Natural killer cell (primary cell): ENCODE data around the gene MAPKAP1. TPM values are rescaled to one million over a fixed set of nuclear protein-coding genes. Genes with fewer than 3 reads are reported as not detected.

Experiments
- ATAC-seq, 3 donors: fragments of 150-1000 bp in 2 of 3; fragments of 200-7000 bp in 1 of 3; cut with Tn5 transposase; 1 replicate in 1 of 3; 2 replicates in 2 of 3; pipeline ENCODE4 v1.10.0; 2021; ENCODE audit warnings: mild to moderate bottlenecking in 2 of 3, moderate library complexity in 2 of 3
- DNase-seq, 2 donors: peaks; one replicate each; pipeline versions ENCODE4 v3.0.0 to v3.0.0-alpha.2; 2013 to 2021; ENCODE audit warnings: mixed read lengths in 1 of 2
- H3K27ac ChIP-seq: one replicate; pipeline ENCODE4 v1.5.1; 2013; ENCODE audit warnings: mild to moderate bottlenecking, low read length
- H3K27me3 ChIP-seq: one replicate; pipeline ENCODE4 v1.6.1; 2013; ENCODE audit warnings: low read length; ENCODE audit not compliant: control insufficient read depth, insufficient read depth
- H3K36me3 ChIP-seq: one replicate; pipeline ENCODE4 v1.6.1; 2013; ENCODE audit warnings: low read length; ENCODE audit not compliant: control insufficient read depth, insufficient read depth
- H3K4me1 ChIP-seq: one replicate; pipeline ENCODE4 v1.6.1; 2013; ENCODE audit warnings: low read length; ENCODE audit not compliant: control insufficient read depth, insufficient read depth
- H3K4me3 ChIP-seq: one replicate; pipeline ENCODE4 v1.5.1; 2013; ENCODE audit warnings: low read length
- H3K9me3 ChIP-seq: one replicate; pipeline ENCODE4 v1.6.1; 2013; ENCODE audit warnings: low read length; ENCODE audit not compliant: control insufficient read depth, insufficient read depth
- H3K27ac Mint-ChIP-seq, 2 donors: one replicate each; pipeline ENCODE4 v1.8.0; 2022; ENCODE audit warnings: mild to moderate bottlenecking in 2 of 2, mixed read lengths in 2 of 2, moderate library complexity in 1 of 2
- H3K27me3 Mint-ChIP-seq, 2 donors: one replicate each; pipeline ENCODE4 v1.8.0; 2022; ENCODE audit warnings: low read depth in 2 of 2, mixed read lengths in 2 of 2
- H3K36me3 Mint-ChIP-seq: one replicate; pipeline ENCODE4 v1.8.0; 2022; ENCODE audit warnings: mixed read lengths
- H3K4me1 Mint-ChIP-seq, 2 donors: one replicate each; pipeline ENCODE4 v1.8.0; 2022; ENCODE audit warnings: mixed read lengths in 2 of 2
- H3K4me3 Mint-ChIP-seq: one replicate; pipeline ENCODE4 v1.8.0; 2022; ENCODE audit warnings: mild to moderate bottlenecking, moderate library complexity, mixed read lengths
- H3K9me3 Mint-ChIP-seq, 2 donors: one replicate each; pipeline ENCODE4 v1.8.0; 2022; ENCODE audit warnings: mixed read lengths in 2 of 2
- WGBS: methylation state at CpG from one replicate; pipeline ENCODE4 v1.1.7; 2013; ENCODE audit warnings: missing lambda C conversion rate; ENCODE audit not compliant: insufficient coverage; 5-methylcytosine and 5-hydroxymethylcytosine counted together
- intact Hi-C: fragments of 100-400 bp; cut with micrococcal nuclease; formaldehyde crosslinking; loops from one replicate; pipeline ENCODE4 v1.14.2; 2022
- total RNA-seq, 4 donors: library from RNA; stranded (reverse); fragments of 120-200 nt in 1 of 4; gene quantifications; one replicate each; pipeline versions ENCODE4 v1.2.3 to v1.2.4, GENCODE V29; 2013 to 2022
- TF ChIP-seq, protein P1 (sequence below): fragments of 200-600 bp; IDR thresholded peaks from one replicate; pipeline ENCODE4 v1.8.0; 2022; ENCODE audit warnings: antibody characterized with exemption

The MAPKAP1 gene
- total RNA-seq, 3 donors from 2014 or later (not counting 1 experiment from before 2014, with no cell fraction given), result 51.1 to 73.0 (median 58.8) TPM

DNA sequence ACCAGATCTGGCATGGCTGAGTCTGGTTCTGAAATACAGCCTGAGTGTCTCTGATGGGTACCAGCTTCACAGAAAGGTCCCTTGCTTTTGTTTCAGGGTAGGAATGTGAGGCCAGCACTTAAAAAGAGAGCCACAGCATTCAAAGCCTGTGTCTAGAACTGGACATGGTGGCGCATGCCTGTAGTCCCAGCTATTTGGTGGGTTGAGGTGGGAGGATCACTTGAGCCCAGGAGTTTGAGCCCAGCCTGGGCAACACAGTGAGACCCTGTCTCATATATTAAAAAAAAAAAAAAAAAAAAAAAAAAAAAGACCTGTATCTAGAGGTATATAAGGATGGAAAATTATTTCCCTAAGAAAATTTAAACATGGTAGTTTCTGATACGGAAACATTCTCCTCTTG lies 243.1 kb downstream of the MAPKAP1 start:
- TF ChIP-seq, protein P1, sequence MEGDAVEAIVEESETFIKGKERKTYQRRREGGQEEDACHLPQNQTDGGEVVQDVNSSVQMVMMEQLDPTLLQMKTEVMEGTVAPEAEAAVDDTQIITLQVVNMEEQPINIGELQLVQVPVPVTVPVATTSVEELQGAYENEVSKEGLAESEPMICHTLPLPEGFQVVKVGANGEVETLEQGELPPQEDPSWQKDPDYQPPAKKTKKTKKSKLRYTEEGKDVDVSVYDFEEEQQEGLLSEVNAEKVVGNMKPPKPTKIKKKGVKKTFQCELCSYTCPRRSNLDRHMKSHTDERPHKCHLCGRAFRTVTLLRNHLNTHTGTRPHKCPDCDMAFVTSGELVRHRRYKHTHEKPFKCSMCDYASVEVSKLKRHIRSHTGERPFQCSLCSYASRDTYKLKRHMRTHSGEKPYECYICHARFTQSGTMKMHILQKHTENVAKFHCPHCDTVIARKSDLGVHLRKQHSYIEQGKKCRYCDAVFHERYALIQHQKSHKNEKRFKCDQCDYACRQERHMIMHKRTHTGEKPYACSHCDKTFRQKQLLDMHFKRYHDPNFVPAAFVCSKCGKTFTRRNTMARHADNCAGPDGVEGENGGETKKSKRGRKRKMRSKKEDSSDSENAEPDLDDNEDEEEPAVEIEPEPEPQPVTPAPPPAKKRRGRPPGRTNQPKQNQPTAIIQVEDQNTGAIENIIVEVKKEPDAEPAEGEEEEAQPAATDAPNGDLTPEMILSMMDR, result no peak
- Histone ChIP-seq H3K27ac (no peak overlapping the region), H3K36me3 (peaks cover 16% of the 10 kb centered on the region), H3K4me1 (no peaks in the 10 kb centered on the region), H3K27me3 (no peaks in the 10 kb centered on the region), H3K4me3 (no peak overlapping the region), H3K9me3 (no peaks in the 10 kb centered on the region)
- H3K36me3 Mint-ChIP-seq, result no peaks in the 10 kb centered on the region
- intact Hi-C loops, result no loop called here
- WGBS, result 100% methylated on average over 1 of the region's 2 CpGs
- no peaks in the 10 kb centered on the region for H3K9me3 Mint-ChIP-seq
- no peaks in the 10 kb centered on the region for H3K27me3 Mint-ChIP-seq
- no peak overlapping the region for H3K27ac Mint-ChIP-seq
- ATAC-seq, result no peak
- no peak overlapping the region for H3K4me3 Mint-ChIP-seq
- DNase-seq, result no peak
- H3K4me1 Mint-ChIP-seq, result no peaks in the 10 kb centered on the region

DNA sequence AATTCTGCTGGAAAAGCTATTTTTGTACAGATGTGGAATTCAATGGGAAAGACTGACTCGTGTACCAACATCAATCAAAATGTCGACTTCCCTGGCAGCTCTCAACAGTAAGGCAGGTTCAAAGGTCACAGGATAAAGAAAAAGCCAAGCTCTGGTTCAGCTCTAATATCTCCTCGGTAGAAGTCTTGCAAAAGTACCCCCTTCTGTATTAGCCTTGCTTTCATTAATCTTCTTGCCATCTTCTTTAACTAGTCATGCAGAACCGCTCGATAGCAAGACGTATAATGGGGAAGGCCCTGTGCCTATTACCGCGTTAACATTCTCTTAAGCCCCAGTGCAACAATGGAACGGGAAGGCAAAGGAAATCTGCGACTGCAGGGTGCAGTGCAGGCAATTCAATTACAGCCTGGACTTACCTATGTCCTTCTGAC lies 244.1 kb downstream of the MAPKAP1 start:
- peaks cover 16% of the 10 kb centered on the region for H3K36me3 ChIP-seq
- no peaks in the 10 kb centered on the region for H3K4me1 Mint-ChIP-seq
- H3K4me1 ChIP-seq, result no peaks in the 10 kb centered on the region
- H3K9me3 Mint-ChIP-seq, result peaks cover 0 to under 1% of the 10 kb centered on the region in 2 donors
- H3K9me3 ChIP-seq, result peaks cover under 1% of the 10 kb centered on the region
- ATAC-seq (no peak), DNase-seq (no peak)
- no peaks in the 10 kb centered on the region for H3K36me3 Mint-ChIP-seq
- TF ChIP-seq, protein P1, result no peak
- WGBS, result 94% methylated on average over 10 of the region's 10 CpGs
- H3K4me3 ChIP-seq, result no peak overlapping the region
- no peak overlapping the region for H3K27ac Mint-ChIP-seq
- H3K4me3 Mint-ChIP-seq, result no peak overlapping the region
- intact Hi-C loops, result no loop called here
- no peaks in the 10 kb centered on the region for H3K27me3 Mint-ChIP-seq
- H3K27ac ChIP-seq, result no peak overlapping the region
- H3K27me3 ChIP-seq, result no peaks in the 10 kb centered on the region

DNA sequence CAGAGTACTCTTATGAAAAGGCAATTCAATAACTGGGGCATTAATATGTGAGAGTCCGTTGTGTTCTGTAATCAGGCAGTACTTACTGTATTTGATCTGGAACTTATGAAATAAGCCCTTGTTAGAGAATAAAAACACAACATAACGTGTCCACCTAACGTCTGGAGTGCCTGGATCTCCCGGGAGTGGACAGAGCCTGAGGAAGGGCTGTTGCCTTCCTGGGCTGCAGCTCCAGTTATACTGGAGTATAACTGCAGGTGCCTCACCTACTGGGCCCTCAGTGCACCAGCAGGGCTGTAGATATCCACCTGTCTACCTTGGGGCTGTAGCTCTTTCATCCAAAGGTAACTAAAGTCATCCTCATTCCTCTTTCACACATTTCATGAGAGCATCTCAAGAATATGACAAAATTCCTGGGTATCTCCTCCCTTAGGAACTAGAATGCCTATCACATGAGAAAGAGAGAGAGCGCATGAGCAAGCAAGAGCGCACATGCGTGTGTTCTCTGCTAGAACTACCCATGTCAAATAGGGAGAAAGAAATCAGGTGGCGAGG lies 245.3 kb downstream of the MAPKAP1 start:
- TF ChIP-seq, protein P1, result no peak
- H3K27ac Mint-ChIP-seq, result no peak overlapping the region
- WGBS, result 97% methylated on average over 8 of the region's 8 CpGs
- DNase-seq (no peak), ATAC-seq (no peak)
- Histone ChIP-seq H3K27me3 (no peaks in the 10 kb centered on the region), H3K4me3 (no peak overlapping the region), H3K4me1 (no peaks in the 10 kb centered on the region), H3K9me3 (peaks cover 5% of the 10 kb centered on the region), H3K27ac (no peak overlapping the region), H3K36me3 (peaks cover 12% of the 10 kb centered on the region)
- no peaks in the 10 kb centered on the region for H3K4me1 Mint-ChIP-seq
- no peak overlapping the region for H3K4me3 Mint-ChIP-seq
- no peaks in the 10 kb centered on the region for H3K36me3 Mint-ChIP-seq
- intact Hi-C loops, result no loop called here
- no peaks in the 10 kb centered on the region for H3K27me3 Mint-ChIP-seq
- H3K9me3 Mint-ChIP-seq, result peaks cover 0 to 2% of the 10 kb centered on the region in 2 donors
